Measurements from ENCODE around the gene ASPG.

The ASPG gene

GRCh38 chr14:104123879-104124278 lies 38.4 kb downstream of the ASPG start:
- TF ChIP-seq, protein P1, sequence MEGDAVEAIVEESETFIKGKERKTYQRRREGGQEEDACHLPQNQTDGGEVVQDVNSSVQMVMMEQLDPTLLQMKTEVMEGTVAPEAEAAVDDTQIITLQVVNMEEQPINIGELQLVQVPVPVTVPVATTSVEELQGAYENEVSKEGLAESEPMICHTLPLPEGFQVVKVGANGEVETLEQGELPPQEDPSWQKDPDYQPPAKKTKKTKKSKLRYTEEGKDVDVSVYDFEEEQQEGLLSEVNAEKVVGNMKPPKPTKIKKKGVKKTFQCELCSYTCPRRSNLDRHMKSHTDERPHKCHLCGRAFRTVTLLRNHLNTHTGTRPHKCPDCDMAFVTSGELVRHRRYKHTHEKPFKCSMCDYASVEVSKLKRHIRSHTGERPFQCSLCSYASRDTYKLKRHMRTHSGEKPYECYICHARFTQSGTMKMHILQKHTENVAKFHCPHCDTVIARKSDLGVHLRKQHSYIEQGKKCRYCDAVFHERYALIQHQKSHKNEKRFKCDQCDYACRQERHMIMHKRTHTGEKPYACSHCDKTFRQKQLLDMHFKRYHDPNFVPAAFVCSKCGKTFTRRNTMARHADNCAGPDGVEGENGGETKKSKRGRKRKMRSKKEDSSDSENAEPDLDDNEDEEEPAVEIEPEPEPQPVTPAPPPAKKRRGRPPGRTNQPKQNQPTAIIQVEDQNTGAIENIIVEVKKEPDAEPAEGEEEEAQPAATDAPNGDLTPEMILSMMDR (IDR thresholded peaks at IDR 0.05; ENCODE audit: insufficient read depth, low read depth, low read length, missing control alignments): no peak
- no peak overlapping the region for H3K4me3 ChIP-seq (ENCODE audit: low read depth, low read length)
- no peak for DNase-seq (ENCODE audit: low read depth)

- H3K4me3 ChIP-seq (ENCODE audit: low read depth, low read length): no peak overlapping the region
- TF ChIP-seq, protein P1 (IDR thresholded peaks at IDR 0.05; ENCODE audit: insufficient read depth, low read depth, low read length, missing control alignments): no peak
- no peak for DNase-seq (ENCODE audit: low read depth)
Measured at GRCh38 chr14:104125011-104125410, 39.5 kb downstream of the ASPG start.

- DNase-seq (ENCODE audit: low read depth): no peak
- TF ChIP-seq, protein P1 (IDR thresholded peaks at IDR 0.05; ENCODE audit: insufficient read depth, low read depth, low read length, missing control alignments): no peak
- no peak overlapping the region for H3K4me3 ChIP-seq (ENCODE audit: low read depth, low read length)
Measured at GRCh38 chr14:104126753-104127152, 41.3 kb downstream of the ASPG start.

DNA sequence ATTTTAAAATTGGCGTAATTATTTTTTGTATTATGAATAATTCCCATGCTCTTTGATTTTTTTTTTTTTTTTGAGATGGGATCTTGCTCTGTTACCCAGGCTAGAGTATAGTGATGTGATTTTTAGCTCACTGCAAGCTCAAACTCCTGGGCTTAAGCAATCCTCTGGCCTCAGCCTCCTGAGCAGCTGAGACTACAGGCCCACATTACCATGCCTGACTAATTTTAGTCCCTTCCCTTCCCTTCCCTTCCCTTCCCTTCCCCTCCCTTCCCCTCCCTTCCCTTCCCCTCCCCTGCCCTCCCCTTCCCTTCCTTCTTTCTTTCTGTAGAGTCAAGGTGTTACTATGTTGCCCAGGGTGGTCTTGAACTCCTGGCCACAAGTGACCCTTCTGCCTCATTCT lies 43.5 kb downstream of the ASPG start:
- no peak for DNase-seq (ENCODE audit: low read depth)
- no peak overlapping the region for H3K4me3 ChIP-seq (ENCODE audit: low read depth, low read length)
- TF ChIP-seq, protein P1 (IDR thresholded peaks at IDR 0.05; ENCODE audit: insufficient read depth, low read depth, low read length, missing control alignments): no peak

GRCh38 chr14:104129556-104129955 lies 44.1 kb downstream of the ASPG start:
- H3K4me3 ChIP-seq (ENCODE audit: low read depth, low read length): no peak overlapping the region
- TF ChIP-seq, protein P1 (IDR thresholded peaks at IDR 0.05; ENCODE audit: insufficient read depth, low read depth, low read length, missing control alignments): no peak
- DNase-seq (ENCODE audit: low read depth): no peak

DNA sequence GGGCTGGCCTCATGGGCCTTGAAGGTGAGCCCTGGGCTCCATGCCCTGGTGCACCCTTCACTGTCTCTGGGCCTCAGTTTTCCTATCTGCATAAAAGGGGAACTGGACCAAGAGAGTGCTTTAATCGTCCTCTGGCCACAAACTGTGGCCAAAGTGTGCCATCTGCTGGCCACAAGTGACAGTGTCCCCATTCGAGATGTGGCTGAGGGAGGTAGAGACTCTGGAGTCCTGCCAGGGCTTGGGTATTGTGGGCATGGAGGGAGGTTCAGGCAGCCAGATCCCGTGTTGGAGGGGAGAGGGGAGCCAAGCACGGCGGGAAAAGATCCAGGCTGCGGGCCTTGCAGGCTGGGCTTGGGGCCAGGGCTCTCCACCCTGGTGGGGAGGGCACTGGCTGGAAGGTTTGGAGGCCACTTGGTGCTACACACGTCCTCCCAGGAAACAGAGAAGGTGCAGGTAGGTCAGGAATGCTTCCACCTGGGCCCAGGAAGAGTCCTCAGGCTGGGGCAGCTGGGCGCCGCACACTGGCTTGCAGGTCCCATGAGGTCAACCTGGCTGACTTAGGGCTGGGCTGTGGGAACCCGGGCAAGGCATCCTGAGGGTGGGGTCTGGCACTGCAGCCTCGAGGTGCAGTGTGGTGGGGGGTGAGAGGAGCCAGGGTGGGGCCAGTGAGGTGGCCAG lies 45.6 kb downstream of the ASPG start:
- TF ChIP-seq, protein P1 (IDR thresholded peaks at IDR 0.05; ENCODE audit: insufficient read depth, low read depth, low read length, missing control alignments): peak; percentile 38
- no peak overlapping the region for H3K4me3 ChIP-seq (ENCODE audit: low read depth, low read length)
- peak; percentile 40 for DNase-seq (ENCODE audit: low read depth)

Data from GM12865 (cell line).